SK-N-SH (cell line): Measurements from ENCODE around the gene CDC26. TPM values are rescaled to one million over a fixed set of nuclear protein-coding genes. Genes with fewer than 3 reads are reported as not detected.

Experiments
- CTCF ChIA-PET: fragments of 300-600, 350-600 bp; formaldehyde crosslinking; extraction: SDS; loops from one replicate; lab custom pipeline; 2021; lab: Yijun Ruan, JAX
- POLR2A ChIA-PET: fragments of 350-600 bp; sonication (Branson Sonifier 250); formaldehyde crosslinking; extraction: SDS; loops from one replicate; lab custom pipeline; 2020; ENCODE audit warnings: antibody characterized with exemption, inconsistent platforms; lab: Yijun Ruan, JAX
- DNase-seq: peaks from one replicate; pipeline ENCODE4 v3.0.0; 2012
- H2AFZ ChIP-seq: fragments of 200-600 bp; sonication (generic); 2 replicates; pipeline ENCODE4 v1.8.1; 2016; ENCODE audit warnings: antibody characterized with exemption, mild to moderate bottlenecking, low read depth
- H3F3A ChIP-seq: fragments of 200-600 bp; sonication (generic); replicated peaks from 2 replicates; pipeline ENCODE3; 2016; ENCODE audit warnings: antibody characterized with exemption, mild to moderate bottlenecking; ENCODE audit not compliant: insufficient read depth
- H3K27ac ChIP-seq, 2 experiments: fragments of 200-500 bp in 1 of 2; fragments of 200-600 bp in 1 of 2; sonication (Bioruptor generic) in 1 of 2; sonication (generic), shearing (Covaris generic) in 1 of 2; 2 replicates each; pipeline versions ENCODE4 v1.5.1 to v1.6.1; 2014 to 2016; ENCODE audit warnings: low read depth in 2 of 2, inconsistent platforms in 1 of 2, low read length in 1 of 2, mild to moderate bottlenecking in 1 of 2, mixed read lengths in 1 of 2
- H3K27me3 ChIP-seq: fragments of 200-600 bp; sonication (generic), shearing (Covaris generic); 2 replicates; pipeline ENCODE4 v1.6.1; 2016; ENCODE audit warnings: mixed run types; ENCODE audit not compliant: insufficient read depth
- H3K36me3 ChIP-seq, 2 experiments: fragments of 200-500 bp in 1 of 2; fragments of 200-600 bp in 1 of 2; sonication (Bioruptor generic) in 1 of 2; sonication (generic) in 1 of 2; replicated peaks in 1 of 2; 2 replicates each; pipeline versions ENCODE3 to v1.5.1; 2014 to 2016; ENCODE audit warnings: low read length in 1 of 2, mild to moderate bottlenecking in 1 of 2; ENCODE audit not compliant: insufficient read depth in 2 of 2, control insufficient read depth in 1 of 2
- H3K4me1 ChIP-seq, 2 experiments: fragments of 200-500 bp in 1 of 2; fragments of 200-600 bp in 1 of 2; sonication (Bioruptor generic) in 1 of 2; sonication (generic), shearing (Covaris generic) in 1 of 2; 2 replicates each; pipeline versions ENCODE4 v1.5.1 to v1.6.1; 2014 to 2016; ENCODE audit warnings: low read depth in 1 of 2, low read length in 1 of 2, mixed run types in 1 of 2; ENCODE audit not compliant: insufficient read depth in 2 of 2, control insufficient read depth in 1 of 2
- H3K4me2 ChIP-seq: fragments of 200-600 bp; sonication (generic), shearing (Covaris generic); 2 replicates; pipeline ENCODE4 v1.6.1; 2017; ENCODE audit warnings: mixed run types
- H3K4me3 ChIP-seq, 2 experiments: fragments of 200-500 bp in 1 of 2; fragments of 200-600 bp in 1 of 2; sonication (Bioruptor generic) in 1 of 2; sonication (generic), shearing (Covaris generic) in 1 of 2; 2 replicates each; pipeline versions ENCODE4 v1.5.1 to v1.8.1; 2014 to 2016; ENCODE audit warnings: low read depth in 2 of 2, inconsistent platforms in 1 of 2, low read length in 1 of 2, mild to moderate bottlenecking in 1 of 2, mixed read lengths in 1 of 2, moderate library complexity in 1 of 2
- H3K79me2 ChIP-seq: fragments of 200-600 bp; sonication (generic); 2 replicates; pipeline ENCODE4 v1.8.1; 2017; ENCODE audit warnings: mild to moderate bottlenecking; ENCODE audit not compliant: insufficient read depth
- H3K9ac ChIP-seq: fragments of 200-600 bp; sonication (generic); 2 replicates; pipeline ENCODE4 v1.6.1; 2017; ENCODE audit warnings: mixed run types
- H3K9me2 ChIP-seq: fragments of 200-600 bp; sonication (generic); 2 replicates; pipeline ENCODE4 v1.6.1; 2017; ENCODE audit warnings: mixed run types
- H3K9me3 ChIP-seq: fragments of 200-600 bp; sonication (generic); 2 replicates; pipeline ENCODE4 v1.6.1; 2017; ENCODE audit warnings: mixed run types, mild to moderate bottlenecking, moderate library complexity
- H4K20me1 ChIP-seq: fragments of 200-600 bp; sonication (generic); 2 replicates; pipeline ENCODE4 v1.6.1; 2017; ENCODE audit warnings: mild to moderate bottlenecking, mixed run types; ENCODE audit not compliant: insufficient read depth
- CHD2 ChIP-seq: fragments of 150-350 bp; IDR thresholded peaks from 2 replicates; pipeline ENCODE4 v1.6.1; 2018; ENCODE audit warnings: low read length; ENCODE audit not compliant: partially characterized antibody
- ELF1 ChIP-seq: IDR thresholded peaks from 2 replicates; pipeline ENCODE4 v1.4.0; 2012
- EP300 ChIP-seq, 2 experiments: IDR thresholded peaks; 2 replicates each; pipeline versions ENCODE4 v1.4.0 to v1.6.1; 2012; ENCODE audit warnings: borderline replicate concordance in 1 of 2, low read depth in 1 of 2, low read length in 1 of 2
- FOXJ3 ChIP-seq: sonication (generic); formaldehyde crosslinking; IDR thresholded peaks from 2 replicates; pipeline ENCODE4 v1.5.1; 2020; ENCODE audit warnings: mild to moderate bottlenecking, missing genetic modification reagents
- FOXM1 ChIP-seq: IDR thresholded peaks from 2 replicates; pipeline ENCODE4 v1.4.0; 2012; ENCODE audit warnings: low read depth, mild to moderate bottlenecking
- GABPA ChIP-seq: IDR thresholded peaks from 2 replicates; pipeline ENCODE4 v1.4.0; 2012; ENCODE audit warnings: low read depth, mild to moderate bottlenecking
- GATA2 ChIP-seq: sonication (generic); formaldehyde crosslinking; IDR thresholded peaks from 2 replicates; pipeline ENCODE4 v1.5.0; 2020; ENCODE audit warnings: mild to moderate bottlenecking, missing genetic modification reagents
- IRF3 ChIP-seq: fragments of 150-350 bp; IDR thresholded peaks from 2 replicates; pipeline ENCODE4 v1.6.1; 2016; ENCODE audit warnings: mild to moderate bottlenecking, low read depth, low read length
- JUND ChIP-seq: IDR thresholded peaks from 2 replicates; pipeline ENCODE4 v1.4.0; 2012
- MAX ChIP-seq: IDR thresholded peaks from 2 replicates; pipeline ENCODE4 v1.4.0; 2012; ENCODE audit warnings: low read depth
- MXI1 ChIP-seq: IDR thresholded peaks from 2 replicates; pipeline ENCODE4 v1.6.1; 2012; ENCODE audit warnings: mild to moderate bottlenecking, low read depth, low read length, improper control_type of control experiment
- NFIC ChIP-seq: IDR thresholded peaks from 2 replicates; pipeline ENCODE4 v1.4.0; 2012; ENCODE audit warnings: borderline replicate concordance
- NRF1 ChIP-seq: IDR thresholded peaks from 2 replicates; pipeline ENCODE4 v1.6.1; 2012; ENCODE audit warnings: low read depth, mild to moderate bottlenecking, low read length
- RCOR1 ChIP-seq: fragments of 150-350 bp; IDR thresholded peaks from 2 replicates; pipeline ENCODE4 v1.6.1; 2017; ENCODE audit warnings: antibody characterized with exemption, low read length
- RFX5 ChIP-seq: IDR thresholded peaks from 2 replicates; pipeline ENCODE4 v1.6.1; 2012; ENCODE audit warnings: mild to moderate bottlenecking, improper control_type of control experiment, low read length
- RXRA ChIP-seq: IDR thresholded peaks from 2 replicates; pipeline ENCODE4 v1.4.0; 2012; ENCODE audit warnings: low read depth, mild to moderate bottlenecking, borderline replicate concordance
- ZBTB33 ChIP-seq: IDR thresholded peaks from 2 replicates; pipeline ENCODE4 v1.4.0; 2012; ENCODE audit warnings: low read depth, borderline replicate concordance
- WGBS: methylation state at CpG from one replicate; pipeline ENCODE4 v1.1.6; 2017; ENCODE audit warnings: low lambda C conversion rate; 5-methylcytosine and 5-hydroxymethylcytosine counted together
- polyA plus RNA-seq, 3 experiments: library from polyadenylated mRNA; depleted of rRNA; stranded (reverse); fragments of >200 nt; gene quantifications; 2 replicates each; pipeline ENCODE4 v1.2.3, GENCODE V29; 2012
- TF ChIP-seq, protein P1 (sequence below): IDR thresholded peaks from 2 replicates; pipeline ENCODE4; 2012
- TF ChIP-seq, protein P2 (sequence below): IDR thresholded peaks from 2 replicates; pipeline ENCODE4 v1.6.1; 2012; ENCODE audit warnings: mild to moderate bottlenecking, low read depth, low read length, moderate library complexity

The CDC26 gene
- polyA plus RNA-seq, 1 of the 3 experiments (the other 2 are of a cell fraction), result 31.0 TPM

- H3K27me3 ChIP-seq, result no peaks in the 10 kb centered on the region
- H3K9me3 ChIP-seq, result no peaks in the 10 kb centered on the region
- H3K4me1 ChIP-seq, result no peaks in the 10 kb centered on the region
- H3K79me2 ChIP-seq, result no peaks in the 10 kb centered on the region
- H3K4me2 ChIP-seq, result no peak overlapping the region
- H4K20me1 ChIP-seq, result no peaks in the 10 kb centered on the region
- no peak overlapping the region for H3K4me3 ChIP-seq
- H3K27ac ChIP-seq, result no peak overlapping the region
- no peaks in the 10 kb centered on the region for H3F3A ChIP-seq
- DNase-seq, result no peak
- H3K9ac ChIP-seq, result no peak overlapping the region
- H2AFZ ChIP-seq, result no peak overlapping the region
- H3K9me2 ChIP-seq, result no peaks in the 10 kb centered on the region
- WGBS, result 64% methylated on average over 8 of the region's 8 CpGs
- TF ChIP-seq NRF1, result no peak
- no peak for TF ChIP-seq GATA2
- TF ChIP-seq RFX5, result no peak
- TF ChIP-seq FOXM1, result no peak
- no peak for TF ChIP-seq CHD2
- TF ChIP-seq, protein P1, sequence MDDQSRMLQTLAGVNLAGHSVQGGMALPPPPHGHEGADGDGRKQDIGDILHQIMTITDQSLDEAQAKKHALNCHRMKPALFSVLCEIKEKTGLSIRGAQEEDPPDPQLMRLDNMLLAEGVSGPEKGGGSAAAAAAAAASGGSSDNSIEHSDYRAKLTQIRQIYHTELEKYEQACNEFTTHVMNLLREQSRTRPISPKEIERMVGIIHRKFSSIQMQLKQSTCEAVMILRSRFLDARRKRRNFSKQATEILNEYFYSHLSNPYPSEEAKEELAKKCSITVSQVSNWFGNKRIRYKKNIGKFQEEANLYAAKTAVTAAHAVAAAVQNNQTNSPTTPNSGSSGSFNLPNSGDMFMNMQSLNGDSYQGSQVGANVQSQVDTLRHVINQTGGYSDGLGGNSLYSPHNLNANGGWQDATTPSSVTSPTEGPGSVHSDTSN, result no peak
- TF ChIP-seq RXRA, result no peak
- no peak for TF ChIP-seq MXI1
- TF ChIP-seq FOXJ3 (CRISPR knock-in tag), result no peak
- TF ChIP-seq GABPA, result no peak
- TF ChIP-seq, all 33 proteins: peak for 0
- POLR2A ChIA-PET, result no interaction called here
- CTCF ChIA-PET, result interaction anchor here (1.9 to 2.1 kb wide), 2 partner anchors 25 to 110 kb away, joined by 4 to 7 read pairs; partner anchors contain the start of genes C9orf43 and POLE3
- H3K36me3 ChIP-seq, result no peaks in the 10 kb centered on the region
These were observed 24.5 kb upstream of the CDC26 start for GRCh38 chr9:113299800-113300292.

DNA sequence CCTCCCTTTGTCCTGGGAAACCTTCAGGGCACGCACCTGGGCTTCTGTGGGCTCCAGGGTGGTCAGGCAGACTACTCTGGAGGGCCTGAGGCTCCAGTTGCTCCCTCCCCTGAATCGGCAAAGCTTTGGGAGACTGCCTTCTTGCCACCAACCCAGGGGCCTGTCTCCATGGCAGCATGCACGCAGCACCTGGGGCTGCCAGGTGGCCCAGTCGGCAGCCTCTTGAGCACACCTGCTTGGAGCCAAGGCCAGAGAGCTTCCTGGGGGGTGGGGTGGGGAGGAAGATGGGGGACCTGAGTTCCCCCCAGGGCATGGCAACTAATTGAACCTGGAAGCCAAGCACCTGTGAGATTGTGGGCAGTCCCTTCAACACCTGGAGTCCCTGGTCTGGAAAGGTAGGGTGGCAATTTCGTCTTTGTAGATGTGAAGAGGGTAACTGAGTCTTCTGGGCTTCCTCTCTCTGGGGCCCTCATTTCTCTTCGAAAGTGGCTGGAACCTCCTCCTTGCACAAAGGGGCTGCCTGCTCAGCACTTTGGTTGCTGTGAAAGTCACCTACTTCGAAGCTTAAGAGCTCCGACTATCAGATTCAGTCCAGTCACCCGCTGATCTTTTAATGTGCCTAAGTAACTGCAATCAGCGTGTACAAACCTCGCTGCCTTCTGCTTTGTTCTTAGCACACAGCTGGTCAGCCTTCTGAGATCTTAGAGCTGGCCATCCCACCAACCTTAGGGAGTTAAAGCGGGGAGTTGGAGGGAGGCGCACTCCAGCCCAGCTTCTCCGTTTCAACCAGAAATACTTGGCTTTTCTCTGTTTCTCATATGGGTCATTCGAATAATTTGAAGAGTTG, 23.8 kb upstream of the CDC26 start:
- Histone ChIP-seq H3K9me2 (no peaks in the 10 kb centered on the region), H3F3A (no peaks in the 10 kb centered on the region), H3K9me3 (no peaks in the 10 kb centered on the region), H3K27ac (no peak overlapping the region), H3K36me3 (no peaks in the 10 kb centered on the region), H2AFZ (no peak overlapping the region), H3K79me2 (no peaks in the 10 kb centered on the region), H3K4me2 (no peak overlapping the region), H3K9ac (no peak overlapping the region), H3K27me3 (no peaks in the 10 kb centered on the region), H3K4me1 (no peaks in the 10 kb centered on the region), H3K4me3 (no peak overlapping the region), H4K20me1 (no peaks in the 10 kb centered on the region)
- POLR2A ChIA-PET, result no interaction called here
- CTCF ChIA-PET, result interaction anchor here (1.0 to 2.1 kb wide), 4 partner anchors 25 to 111 kb away, joined by 3 to 7 read pairs (median 4); partner anchors contain the start of genes C9orf43 and POLE3
- WGBS, result 79% methylated on average over 11 of the region's 15 CpGs
- DNase-seq, result no peak
- no peak for TF ChIP-seq EP300 (IDR thresholded peaks at IDR 0.05; ENCODE audit: borderline replicate concordance in 1 of 2, low read depth in 1 of 2, low read length in 1 of 2)
- TF ChIP-seq RCOR1, result no peak
- no peak for TF ChIP-seq ZBTB33
- no peak for TF ChIP-seq ELF1
- TF ChIP-seq, protein P2, sequence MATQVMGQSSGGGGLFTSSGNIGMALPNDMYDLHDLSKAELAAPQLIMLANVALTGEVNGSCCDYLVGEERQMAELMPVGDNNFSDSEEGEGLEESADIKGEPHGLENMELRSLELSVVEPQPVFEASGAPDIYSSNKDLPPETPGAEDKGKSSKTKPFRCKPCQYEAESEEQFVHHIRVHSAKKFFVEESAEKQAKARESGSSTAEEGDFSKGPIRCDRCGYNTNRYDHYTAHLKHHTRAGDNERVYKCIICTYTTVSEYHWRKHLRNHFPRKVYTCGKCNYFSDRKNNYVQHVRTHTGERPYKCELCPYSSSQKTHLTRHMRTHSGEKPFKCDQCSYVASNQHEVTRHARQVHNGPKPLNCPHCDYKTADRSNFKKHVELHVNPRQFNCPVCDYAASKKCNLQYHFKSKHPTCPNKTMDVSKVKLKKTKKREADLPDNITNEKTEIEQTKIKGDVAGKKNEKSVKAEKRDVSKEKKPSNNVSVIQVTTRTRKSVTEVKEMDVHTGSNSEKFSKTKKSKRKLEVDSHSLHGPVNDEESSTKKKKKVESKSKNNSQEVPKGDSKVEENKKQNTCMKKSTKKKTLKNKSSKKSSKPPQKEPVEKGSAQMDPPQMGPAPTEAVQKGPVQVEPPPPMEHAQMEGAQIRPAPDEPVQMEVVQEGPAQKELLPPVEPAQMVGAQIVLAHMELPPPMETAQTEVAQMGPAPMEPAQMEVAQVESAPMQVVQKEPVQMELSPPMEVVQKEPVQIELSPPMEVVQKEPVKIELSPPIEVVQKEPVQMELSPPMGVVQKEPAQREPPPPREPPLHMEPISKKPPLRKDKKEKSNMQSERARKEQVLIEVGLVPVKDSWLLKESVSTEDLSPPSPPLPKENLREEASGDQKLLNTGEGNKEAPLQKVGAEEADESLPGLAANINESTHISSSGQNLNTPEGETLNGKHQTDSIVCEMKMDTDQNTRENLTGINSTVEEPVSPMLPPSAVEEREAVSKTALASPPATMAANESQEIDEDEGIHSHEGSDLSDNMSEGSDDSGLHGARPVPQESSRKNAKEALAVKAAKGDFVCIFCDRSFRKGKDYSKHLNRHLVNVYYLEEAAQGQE, result no peak
- no peak for TF ChIP-seq NFIC
- no peak for TF ChIP-seq RXRA
- TF ChIP-seq JUND, result no peak
- no peak for TF ChIP-seq MXI1
- TF ChIP-seq IRF3, result no peak
- TF ChIP-seq MAX, result no peak
- TF ChIP-seq GATA2, result no peak
